GM12878 (cell line): ENCODE measurements around the gene HSF4. TPM values are rescaled to one million over a fixed set of nuclear protein-coding genes. Genes with fewer than 3 reads are reported as not detected.

Experiments used
- BACH1 ChIP-seq: fragments of 450-650 bp; IDR thresholded peaks from 2 replicates; pipeline ENCODE4 v1.6.1; 2017; ENCODE audit warnings: mild to moderate bottlenecking, borderline replicate concordance
- BRCA1 ChIP-seq: IDR thresholded peaks from 2 replicates; pipeline ENCODE4 v1.6.1; 2011; ENCODE audit warnings: low read depth, low read length, improper control_type of control experiment
- EP300 ChIP-seq, 2 experiments: fragments of 150-350 bp in 1 of 2; IDR thresholded peaks; 2 replicates each; pipeline ENCODE4 v1.6.1; 2011 to 2012; ENCODE audit warnings: low read depth in 2 of 2, low read length in 2 of 2, borderline replicate concordance in 1 of 2, improper control_type of control experiment in 1 of 2, inconsistent platforms in 1 of 2; ENCODE audit not compliant: control insufficient read depth in 1 of 2
- HDAC6 ChIP-seq: fragments of 200-600 bp; sonication (generic); IDR thresholded peaks from one replicate; pipeline ENCODE4 v1.8.0; 2017; ENCODE audit warnings: antibody characterized with exemption; ENCODE audit not compliant: unreplicated experiment
- MAX ChIP-seq: IDR thresholded peaks from 2 replicates; pipeline ENCODE4 v1.6.1; 2012; ENCODE audit warnings: low read depth, low read length, improper control_type of control experiment
- MXI1 ChIP-seq: fragments of 150-350 bp; IDR thresholded peaks from 2 replicates; pipeline ENCODE4 v1.6.1; 2011; ENCODE audit warnings: low read depth, mild to moderate bottlenecking, inconsistent platforms, low read length, improper control_type of control experiment
- NBN ChIP-seq: fragments of 450-650 bp; IDR thresholded peaks from 2 replicates; pipeline ENCODE4 v1.6.1; 2016
- POU2F2 ChIP-seq: IDR thresholded peaks from 3 replicates; pipeline ENCODE4 v1.6.1; 2011; ENCODE audit warnings: low read depth, mild to moderate bottlenecking, low read length, borderline replicate concordance
- REST ChIP-seq: IDR thresholded peaks from 2 replicates; pipeline ENCODE4 v1.6.1; 2012; ENCODE audit warnings: mild to moderate bottlenecking, low read depth, low read length
- SIN3A ChIP-seq: IDR thresholded peaks from 2 replicates; pipeline ENCODE4 v1.6.1; 2012; ENCODE audit warnings: low read depth, low read length, improper control_type of control experiment
- SPI1 ChIP-seq: IDR thresholded peaks from 2 replicates; pipeline ENCODE4 v1.6.1; 2011; ENCODE audit warnings: low read depth, mild to moderate bottlenecking, low read length, moderate library complexity, borderline replicate concordance; ENCODE audit not compliant: insufficient read depth
- USF1 ChIP-seq: IDR thresholded peaks from 2 replicates; pipeline ENCODE4 v1.6.1; 2011; ENCODE audit warnings: borderline replicate concordance, low read depth, mild to moderate bottlenecking, moderate library complexity, mixed read lengths, low read length; ENCODE audit not compliant: insufficient read depth; ENCODE audit errors: extremely low read length
- ZBTB11 ChIP-seq: fragments of 450-650 bp; formaldehyde crosslinking; IDR thresholded peaks from 2 replicates; pipeline ENCODE4 v1.5.0; 2022; ENCODE audit warnings: mild to moderate bottlenecking, missing genetic modification characterization
- ZBTB33 ChIP-seq: fragments of 450-650 bp; IDR thresholded peaks from 2 replicates; pipeline ENCODE4 v1.6.1; 2017; ENCODE audit warnings: mild to moderate bottlenecking
- ZNF207 ChIP-seq: fragments of 450-650 bp; IDR thresholded peaks from 2 replicates; pipeline ENCODE4 v1.6.1; 2014; ENCODE audit warnings: antibody characterized with exemption, mild to moderate bottlenecking, borderline replicate concordance
- ZNF274 ChIP-seq: IDR thresholded peaks from one replicate; pipeline ENCODE4 v1.8.0; 2011; ENCODE audit not compliant: insufficient read length, insufficient read depth
- ZZZ3 ChIP-seq: IDR thresholded peaks from 2 replicates; pipeline ENCODE4 v1.6.1; 2011; ENCODE audit warnings: low read depth; ENCODE audit not compliant: control insufficient read depth, insufficient read length
- polyA plus RNA-seq, 11 experiments: library from polyadenylated mRNA; depleted of rRNA in 4 of 11; unstranded in 6 of 11; stranded (reverse) in 5 of 11; fragments of >200 nt; fragmentation: Nextera tagmentation in 4 of 11; fragmentation: Illumina TruSeq in 1 of 11; extraction: Ambion mirVana in 4 of 11; extraction: Trizol in 1 of 11; gene quantifications; 1 replicate in 1 of 11; 2 replicates in 10 of 11; pipeline versions ENCODE4 v1.2.1 to v1.2.3, GENCODE V29; 2011 to 2016; ENCODE audit warnings: inconsistent platforms in 2 of 11, missing spikeins in 2 of 11, low read depth in 1 of 11
- total RNA-seq, 4 experiments: library from RNA; depleted of rRNA in 3 of 4; stranded (reverse); fragments of >200 nt in 3 of 4; fragmentation: Illumina TruSeq in 1 of 4; extraction: Trizol in 1 of 4; gene quantifications; 2 replicates each; pipeline versions ENCODE4 v1.2.1 to v1.2.3, GENCODE V29; 2013 to 2021

HSF4 gene
- total and polyA plus RNA-seq, 10 of the 15 experiments (the other 5 are each of a cell fraction or from before 2014, with no cell fraction given) = 0.31 to 9.9 (median 2.6) TPM; not detected in 1

GRCh38 chr16:67191995-67192681, 27.6 kb downstream of the HSF4 start, which contains the start of gene E2F4 (continued):
- TF ChIP-seq POU2F2 = 0 out of 3 replicates have a peak, but pooled peaks have one; percentile 25
- TF ChIP-seq MXI1 = peak; percentile 73
- TF ChIP-seq BACH1 = 0 out of 2 replicates have a peak, but pooled peaks have one; percentile 54
- TF ChIP-seq ZBTB33 = no peak
- TF ChIP-seq ZNF207 = peak; percentile 78; the same call in 1 of the 2 replicates
- TF ChIP-seq EP300 (IDR thresholded peaks at IDR 0.05; ENCODE audit: borderline replicate concordance in 1 of 2, control insufficient read depth in 1 of 2, low read depth in 2 of 2, low read length in 2 of 2) = no peak
- TF ChIP-seq ZBTB11 = no peak
- no peak for TF ChIP-seq ZNF274
- peak; percentile 73 for TF ChIP-seq NBN
- TF ChIP-seq HDAC6 = no peak
- no peak for TF ChIP-seq BRCA1
- TF ChIP-seq SIN3A = peak; percentile 49; the same call in 1 of the 2 replicates
- TF ChIP-seq REST = no peak
- no peak for TF ChIP-seq MAX
- TF ChIP-seq SPI1 = peak; percentile 78
- TF ChIP-seq USF1 = peak; percentile 7
- no peak for TF ChIP-seq ZZZ3
